ENCODE measurements around the gene ADGRL3. TPM values are rescaled to one million over a fixed set of nuclear protein-coding genes. Genes with fewer than 3 reads are reported as not detected.
A peak's percentile ranks its signal among the peaks of the same experiment; 100 is the strongest.

Gene ADGRL3
- total RNA-seq, 1 donor from 2014 or later = 44.8 TPM

DNA sequence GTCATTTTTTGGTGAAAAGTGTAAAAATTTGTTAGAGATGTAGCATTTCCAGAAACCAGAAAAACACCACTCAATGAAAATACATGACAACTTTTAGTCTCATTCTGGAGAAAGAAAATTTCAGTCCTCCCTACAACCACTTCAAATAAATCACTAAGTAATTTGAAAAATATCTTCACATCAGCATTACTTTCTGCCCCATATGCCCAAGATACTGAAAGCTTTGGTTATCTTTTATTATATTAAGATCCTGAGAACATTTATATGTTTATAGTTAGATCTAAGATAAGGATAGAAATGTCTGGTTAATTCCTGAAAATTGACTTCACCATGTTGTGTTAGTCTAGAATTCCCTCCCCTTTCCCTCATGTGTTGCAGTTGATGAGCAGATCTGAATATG, 119.0 kb downstream of the ADGRL3 start:
- H3K9me3 Mint-ChIP-seq (ENCODE audit: unreplicated experiment) = peaks cover 8% of the 10 kb centered on the region

DNA sequence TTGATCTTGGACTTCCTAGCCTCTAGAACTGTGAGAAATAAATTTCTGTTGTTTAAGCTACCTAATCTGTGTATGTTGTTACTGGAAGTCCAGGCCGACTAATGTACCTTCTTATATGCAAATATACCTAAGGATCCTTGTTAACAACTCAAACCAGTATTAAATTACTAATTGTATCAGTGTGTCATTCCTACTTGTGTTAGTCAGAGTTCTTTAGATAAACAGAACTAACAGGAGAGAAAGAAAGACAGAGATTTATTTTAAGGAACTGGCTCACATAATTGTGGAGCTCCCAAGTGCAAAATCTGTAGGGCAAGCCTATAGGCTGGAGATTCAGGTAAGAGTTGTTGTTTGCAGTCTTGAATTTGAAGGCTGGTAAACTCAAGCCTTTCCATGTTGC, 120.0 kb downstream of the ADGRL3 start:
- TF ChIP-seq, protein P1, sequence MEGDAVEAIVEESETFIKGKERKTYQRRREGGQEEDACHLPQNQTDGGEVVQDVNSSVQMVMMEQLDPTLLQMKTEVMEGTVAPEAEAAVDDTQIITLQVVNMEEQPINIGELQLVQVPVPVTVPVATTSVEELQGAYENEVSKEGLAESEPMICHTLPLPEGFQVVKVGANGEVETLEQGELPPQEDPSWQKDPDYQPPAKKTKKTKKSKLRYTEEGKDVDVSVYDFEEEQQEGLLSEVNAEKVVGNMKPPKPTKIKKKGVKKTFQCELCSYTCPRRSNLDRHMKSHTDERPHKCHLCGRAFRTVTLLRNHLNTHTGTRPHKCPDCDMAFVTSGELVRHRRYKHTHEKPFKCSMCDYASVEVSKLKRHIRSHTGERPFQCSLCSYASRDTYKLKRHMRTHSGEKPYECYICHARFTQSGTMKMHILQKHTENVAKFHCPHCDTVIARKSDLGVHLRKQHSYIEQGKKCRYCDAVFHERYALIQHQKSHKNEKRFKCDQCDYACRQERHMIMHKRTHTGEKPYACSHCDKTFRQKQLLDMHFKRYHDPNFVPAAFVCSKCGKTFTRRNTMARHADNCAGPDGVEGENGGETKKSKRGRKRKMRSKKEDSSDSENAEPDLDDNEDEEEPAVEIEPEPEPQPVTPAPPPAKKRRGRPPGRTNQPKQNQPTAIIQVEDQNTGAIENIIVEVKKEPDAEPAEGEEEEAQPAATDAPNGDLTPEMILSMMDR (IDR thresholded peaks at IDR 0.05; ENCODE audit: unreplicated experiment) = no peak
- H3K27ac Mint-ChIP-seq (ENCODE audit: unreplicated experiment) = no peak overlapping the region
- peaks cover 8% of the 10 kb centered on the region for H3K9me3 Mint-ChIP-seq (ENCODE audit: unreplicated experiment)
- peaks cover 20% of the 10 kb centered on the region for H3K36me3 Mint-ChIP-seq (ENCODE audit: low read depth, unreplicated experiment)
- no peak for DNase-seq (ENCODE audit: low spot score)
- H3K4me3 Mint-ChIP-seq (ENCODE audit: unreplicated experiment) = no peak overlapping the region
- H3K27me3 Mint-ChIP-seq (ENCODE audit: unreplicated experiment) = peaks cover 6% of the 10 kb centered on the region
- peaks cover 25% of the 10 kb centered on the region for H3K4me1 Mint-ChIP-seq (ENCODE audit: unreplicated experiment)

More for the DNA sequence above, 119.0 kb downstream of the ADGRL3 start:
- H3K4me3 Mint-ChIP-seq (ENCODE audit: unreplicated experiment) = no peak overlapping the region
- peaks cover 20% of the 10 kb centered on the region for H3K36me3 Mint-ChIP-seq (ENCODE audit: low read depth, unreplicated experiment)
- peaks cover 6% of the 10 kb centered on the region for H3K27me3 Mint-ChIP-seq (ENCODE audit: unreplicated experiment)
- peaks cover 25% of the 10 kb centered on the region for H3K4me1 Mint-ChIP-seq (ENCODE audit: unreplicated experiment)
- TF ChIP-seq, protein P1 (IDR thresholded peaks at IDR 0.05; ENCODE audit: unreplicated experiment) = no peak
- no peak overlapping the region for H3K27ac Mint-ChIP-seq (ENCODE audit: unreplicated experiment)
- no peak for DNase-seq (ENCODE audit: low spot score)

DNA sequence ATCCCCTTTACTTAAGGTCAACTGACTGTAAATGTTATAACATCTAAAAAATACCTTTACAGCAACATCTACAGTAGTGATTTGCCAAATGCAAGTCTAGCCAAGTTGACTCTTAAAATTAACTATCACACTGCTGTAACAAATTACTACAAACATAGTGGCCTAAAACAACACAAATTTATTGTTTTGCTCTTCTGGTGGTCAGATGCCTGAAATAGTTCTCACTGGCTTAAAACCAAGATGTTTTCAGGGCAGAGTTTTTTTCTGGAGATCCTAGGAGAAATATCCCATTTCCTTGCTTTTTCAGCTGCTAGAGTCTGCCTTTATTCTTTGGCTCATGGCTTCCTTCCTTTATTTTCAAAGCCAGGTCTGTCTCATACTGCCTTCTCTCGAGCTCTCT, 120.5 kb downstream of the ADGRL3 start:
- TF ChIP-seq, protein P1 (IDR thresholded peaks at IDR 0.05; ENCODE audit: unreplicated experiment) = no peak
- no peak for DNase-seq (ENCODE audit: low spot score)
- Mint-ChIP-seq H3K27ac (ENCODE audit: unreplicated experiment) (peak overlapping the region; percentile 80), H3K27me3 (ENCODE audit: unreplicated experiment) (peaks cover 6% of the 10 kb centered on the region), H3K4me1 (ENCODE audit: unreplicated experiment) (peaks cover 25% of the 10 kb centered on the region), H3K36me3 (ENCODE audit: low read depth, unreplicated experiment) (peaks cover 20% of the 10 kb centered on the region), H3K4me3 (ENCODE audit: unreplicated experiment) (no peak overlapping the region), H3K9me3 (ENCODE audit: unreplicated experiment) (peaks cover 8% of the 10 kb centered on the region)

DNA sequence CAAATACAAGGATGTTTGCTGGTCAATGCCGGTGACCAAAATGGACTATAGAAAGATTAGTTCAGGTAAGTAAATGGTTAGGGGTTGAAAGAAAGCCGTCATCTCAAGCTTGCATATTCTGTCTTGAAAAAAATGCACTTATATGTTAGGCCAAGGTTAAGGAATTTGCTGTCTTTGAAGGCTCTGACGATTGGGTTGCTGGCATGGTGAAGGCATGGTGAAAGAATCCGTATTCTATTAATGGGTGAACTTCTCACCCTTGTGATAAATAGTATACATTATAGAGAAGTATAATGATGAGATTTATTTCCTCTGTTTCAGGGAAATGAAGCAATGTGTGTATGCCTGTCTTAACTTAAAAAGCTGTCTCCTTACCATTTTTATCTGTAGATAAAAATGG, 132.6 kb downstream of the ADGRL3 start:
- no peaks in the 10 kb centered on the region for H3K27me3 Mint-ChIP-seq (ENCODE audit: unreplicated experiment)
- no peak for DNase-seq (ENCODE audit: low spot score)
- no peaks in the 10 kb centered on the region for H3K9me3 Mint-ChIP-seq (ENCODE audit: unreplicated experiment)
- peaks cover 16% of the 10 kb centered on the region for H3K4me1 Mint-ChIP-seq (ENCODE audit: unreplicated experiment)
- TF ChIP-seq, protein P1 (IDR thresholded peaks at IDR 0.05; ENCODE audit: unreplicated experiment) = no peak
- H3K27ac Mint-ChIP-seq (ENCODE audit: unreplicated experiment) = no peak overlapping the region
- H3K36me3 Mint-ChIP-seq (ENCODE audit: low read depth, unreplicated experiment) = no peaks in the 10 kb centered on the region
- H3K4me3 Mint-ChIP-seq (ENCODE audit: unreplicated experiment) = no peak overlapping the region

DNA sequence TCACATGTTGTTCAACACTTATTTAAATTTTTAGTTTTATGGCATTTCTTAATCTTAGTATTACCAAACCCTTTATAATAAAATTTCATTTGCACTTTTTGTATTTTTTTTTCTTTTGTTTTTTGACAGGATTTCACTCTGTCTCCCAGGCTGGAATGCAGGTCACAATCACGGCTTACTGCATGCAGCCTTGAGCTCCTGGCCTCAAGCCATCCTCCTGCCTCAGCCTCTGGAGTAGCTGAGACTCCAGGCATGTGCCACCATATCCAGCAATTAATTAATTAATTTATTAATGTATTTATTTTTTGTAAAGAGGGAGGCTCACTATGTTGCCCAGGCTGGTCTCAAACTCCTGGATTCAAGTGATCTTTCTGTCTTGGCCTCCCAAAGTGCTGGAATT, 133.4 kb downstream of the ADGRL3 start:
- no peak overlapping the region for H3K4me3 Mint-ChIP-seq (ENCODE audit: unreplicated experiment)
- H3K9me3 Mint-ChIP-seq (ENCODE audit: unreplicated experiment) = no peaks in the 10 kb centered on the region
- H3K36me3 Mint-ChIP-seq (ENCODE audit: low read depth, unreplicated experiment) = no peaks in the 10 kb centered on the region
- no peak for DNase-seq (ENCODE audit: low spot score)
- peaks cover 20% of the 10 kb centered on the region for H3K4me1 Mint-ChIP-seq (ENCODE audit: unreplicated experiment)
- TF ChIP-seq, protein P1 (IDR thresholded peaks at IDR 0.05; ENCODE audit: unreplicated experiment) = no peak
- H3K27me3 Mint-ChIP-seq (ENCODE audit: unreplicated experiment) = no peaks in the 10 kb centered on the region
- H3K27ac Mint-ChIP-seq (ENCODE audit: unreplicated experiment) = no peak overlapping the region

All from endothelial cell (in vitro differentiated cells).